HG02943 (cell line): ENCODE data around the gene COL11A2.
"Not testable (repeated sequence)": the region's sequence is repeated elsewhere in the genome, so short reads cannot be mapped to it uniquely, and the experiment has no call there.

Experiments used
- ATAC-seq: cut with Tn5 transposase; IDR thresholded peaks from one replicate; pipeline ENCODE4 v1.9.1; 2021; ENCODE audit warnings: mild to moderate bottlenecking, low read depth, moderate library complexity; ENCODE audit not compliant: unreplicated experiment

The COL11A2 gene

DNA sequence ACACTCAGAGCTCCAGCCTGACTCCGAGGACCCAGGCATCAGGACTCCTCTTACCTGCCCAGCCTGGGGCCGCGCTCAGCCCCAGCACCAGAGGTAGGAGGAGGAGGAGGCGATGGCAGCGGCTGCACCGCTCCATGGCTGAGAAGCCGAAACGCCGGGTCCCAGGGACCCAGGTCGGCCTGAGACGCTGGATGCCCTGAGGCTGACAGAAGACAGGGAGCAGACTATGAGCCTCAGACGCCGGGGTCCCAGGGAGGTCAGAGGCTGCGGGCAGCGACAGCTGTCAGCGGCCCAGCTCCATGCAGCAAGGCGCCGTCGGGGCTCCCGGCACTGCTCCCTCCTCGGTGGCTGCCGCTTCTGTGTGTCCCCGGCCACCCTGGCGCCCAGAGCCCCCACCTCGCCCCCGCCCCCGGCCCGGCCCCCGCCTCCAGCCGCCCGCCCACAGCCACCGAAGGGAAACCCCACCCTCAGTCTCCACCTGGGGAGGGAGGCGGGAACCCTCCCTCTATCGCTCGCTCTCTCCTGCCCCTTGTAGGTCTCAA, at the start of gene COL11A2:
COL11A2 (minus strand) TSS at position 363 of the 542 bp plus-strand sequence; CDS start at position 136, 227 bp downstream.
- no peak for ATAC-seq

DNA sequence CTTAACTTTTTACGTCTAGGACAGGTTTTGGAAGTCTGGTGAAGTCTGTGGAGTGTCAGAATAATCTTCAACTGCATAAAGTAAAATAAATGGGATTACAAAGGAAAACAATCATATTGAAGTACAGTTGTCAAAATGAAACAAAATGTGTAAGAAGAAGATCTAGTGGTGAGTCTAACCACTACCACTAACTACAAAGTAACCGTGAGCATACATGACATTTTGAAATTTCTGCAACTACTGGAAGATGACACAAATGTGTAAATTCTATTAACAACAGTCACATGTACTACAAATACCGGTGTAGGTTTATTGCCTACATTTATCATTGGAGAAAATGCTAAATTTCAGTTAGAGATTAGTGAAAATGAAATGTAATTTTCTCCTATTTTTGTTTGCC, 49.7 kb upstream of the COL11A2 start:
- no peak for ATAC-seq

DNA sequence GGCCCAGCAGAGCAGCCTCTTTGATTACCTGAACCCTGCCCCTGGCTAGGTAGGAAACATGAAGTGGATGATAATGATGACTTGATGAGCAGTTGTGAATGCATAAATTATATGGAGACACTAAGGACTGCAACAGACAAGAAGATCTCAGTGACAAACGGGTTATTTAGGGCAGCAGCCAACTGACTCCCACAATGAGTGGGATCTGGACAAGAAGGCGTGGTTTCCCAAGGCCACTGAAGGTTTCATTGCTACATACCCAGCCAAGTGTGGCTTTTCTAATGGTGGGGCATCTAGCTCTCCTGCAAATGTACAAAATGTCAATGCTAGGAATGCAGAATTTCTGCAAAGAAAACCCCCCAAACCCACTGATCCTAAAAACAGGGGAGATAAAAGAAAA, 45.5 kb upstream of the COL11A2 start:
- ATAC-seq, result no peak

DNA sequence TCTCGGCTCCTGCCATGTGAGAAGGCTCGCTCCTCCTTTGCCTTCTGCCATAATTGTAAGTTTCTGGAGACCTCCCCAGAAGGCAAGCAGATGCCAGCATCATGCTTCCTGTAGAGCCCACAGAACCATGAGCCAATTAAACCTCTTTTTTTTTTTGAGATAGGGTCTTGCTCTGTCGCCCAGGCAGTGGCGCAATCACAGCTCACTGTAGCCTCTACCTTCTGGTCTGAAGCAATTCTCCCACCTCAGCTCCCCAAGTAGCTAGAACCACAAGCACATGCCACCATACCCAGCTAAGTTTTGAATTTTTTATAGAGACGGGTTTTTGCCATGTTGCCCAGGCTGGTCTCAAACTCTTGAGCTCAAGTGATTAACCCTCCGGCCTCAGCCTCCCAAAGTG, 44.6 kb upstream of the COL11A2 start:
- no peak for ATAC-seq

DNA sequence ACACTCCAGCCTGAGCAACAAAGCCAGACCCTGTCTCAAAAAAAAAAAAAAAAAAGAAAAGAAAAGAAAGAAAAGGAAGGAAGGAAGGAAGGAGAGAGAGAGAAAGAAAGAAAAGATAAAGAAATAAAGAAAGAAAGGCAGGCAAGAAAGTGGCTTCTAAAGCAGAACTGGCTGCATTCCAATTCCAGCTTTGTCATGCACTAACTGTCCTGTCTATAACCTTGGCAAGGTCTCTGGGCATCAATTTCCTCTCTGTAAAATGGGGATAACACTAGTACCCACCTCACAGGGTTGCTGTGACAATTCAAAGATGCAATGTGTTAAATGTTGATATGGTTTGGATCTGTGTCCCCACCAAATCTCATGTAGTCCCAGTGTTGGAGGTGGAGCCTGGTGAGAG, 44.1 kb upstream of the COL11A2 start:
- ATAC-seq, result no peak

DNA sequence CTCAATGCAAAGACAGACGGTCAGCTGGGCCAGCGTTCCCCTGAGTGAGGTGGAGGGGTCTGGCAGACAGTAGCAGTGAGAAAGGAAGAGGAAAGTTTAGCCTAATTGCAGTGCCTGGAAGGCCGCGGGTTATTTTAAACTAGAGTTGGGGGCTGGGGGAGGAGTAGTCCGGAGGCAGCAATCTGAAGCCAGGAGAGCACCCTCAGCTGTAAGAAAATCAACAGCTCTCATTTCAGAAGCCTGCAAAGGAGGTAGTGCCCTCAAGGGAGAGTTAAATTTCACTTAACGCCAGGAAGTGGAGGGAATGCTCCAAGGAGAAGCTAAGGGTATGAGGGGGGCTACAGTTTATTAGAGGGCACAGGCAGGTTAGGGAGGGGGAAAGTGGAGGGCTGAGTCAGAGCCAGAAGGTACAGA, 43.0 kb upstream of the COL11A2 start:
- no peak for ATAC-seq

DNA sequence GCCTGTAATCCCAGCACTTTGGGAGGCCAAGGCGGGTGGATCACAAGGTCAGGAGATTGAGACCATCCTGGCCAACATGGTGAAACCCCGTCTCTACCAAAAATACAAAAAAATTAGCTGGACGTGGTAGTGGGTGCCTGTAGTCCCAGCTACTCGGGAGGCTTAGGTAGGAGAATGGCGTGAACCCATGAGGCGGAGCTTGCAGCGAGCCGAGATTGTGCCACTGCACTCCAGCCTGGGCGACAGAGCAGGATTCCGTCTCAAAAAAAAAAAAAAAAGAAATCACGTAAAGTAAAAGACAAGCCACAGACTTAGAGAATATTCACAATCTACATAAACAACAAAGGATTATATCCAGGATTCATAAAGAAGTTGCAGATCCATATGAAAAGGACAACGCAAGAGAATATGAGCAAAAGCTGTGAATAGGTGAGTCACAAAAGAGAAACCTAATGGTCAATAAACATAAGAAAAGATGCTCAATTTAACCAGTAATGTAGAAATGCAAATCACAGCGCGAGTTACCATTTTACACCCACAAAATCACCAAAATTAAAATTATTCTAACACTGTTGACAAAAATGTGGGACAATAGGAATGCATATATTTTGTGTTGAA, 34.3 kb upstream of the COL11A2 start:
- not testable (repeated sequence) for ATAC-seq

DNA sequence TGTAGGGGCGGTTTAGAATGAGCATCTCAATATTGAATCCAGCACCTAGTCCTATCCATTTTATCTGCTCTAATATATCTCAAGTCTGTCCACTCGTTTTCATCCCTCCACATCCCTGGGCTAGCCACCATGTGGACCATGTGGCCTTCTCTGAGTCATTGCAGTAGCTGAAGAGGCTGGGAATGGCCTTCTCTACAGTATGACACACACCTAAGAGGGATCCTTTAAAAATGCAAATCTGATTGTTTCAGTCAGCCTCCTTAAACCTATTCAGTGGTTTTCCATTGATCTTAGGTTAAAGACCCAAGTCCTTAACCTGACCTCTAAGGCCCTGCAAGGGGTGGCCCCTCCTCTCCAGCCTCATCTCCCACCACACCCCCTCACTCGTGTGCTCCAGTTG, 25.4 kb upstream of the COL11A2 start:
- ATAC-seq, result no peak

DNA sequence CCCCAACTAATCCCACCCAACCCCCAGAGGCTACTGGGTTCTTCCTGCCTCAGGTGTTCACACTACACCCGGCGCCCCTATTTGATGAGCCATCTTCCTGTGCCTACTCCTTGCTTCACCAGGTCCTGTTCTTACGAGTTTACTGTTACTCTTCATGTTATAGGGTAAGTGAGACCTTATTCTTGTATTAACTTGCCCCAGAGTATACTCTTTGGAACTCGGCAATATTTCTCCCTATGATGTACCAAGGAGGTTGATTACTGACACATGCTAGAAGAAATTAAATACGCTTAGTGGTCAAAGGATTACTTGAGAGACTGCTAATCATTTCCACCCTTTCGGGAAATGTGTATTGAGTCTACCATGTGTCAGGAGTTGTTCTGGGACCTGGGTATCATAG, 25.0 kb upstream of the COL11A2 start:
- ATAC-seq, result no peak

DNA sequence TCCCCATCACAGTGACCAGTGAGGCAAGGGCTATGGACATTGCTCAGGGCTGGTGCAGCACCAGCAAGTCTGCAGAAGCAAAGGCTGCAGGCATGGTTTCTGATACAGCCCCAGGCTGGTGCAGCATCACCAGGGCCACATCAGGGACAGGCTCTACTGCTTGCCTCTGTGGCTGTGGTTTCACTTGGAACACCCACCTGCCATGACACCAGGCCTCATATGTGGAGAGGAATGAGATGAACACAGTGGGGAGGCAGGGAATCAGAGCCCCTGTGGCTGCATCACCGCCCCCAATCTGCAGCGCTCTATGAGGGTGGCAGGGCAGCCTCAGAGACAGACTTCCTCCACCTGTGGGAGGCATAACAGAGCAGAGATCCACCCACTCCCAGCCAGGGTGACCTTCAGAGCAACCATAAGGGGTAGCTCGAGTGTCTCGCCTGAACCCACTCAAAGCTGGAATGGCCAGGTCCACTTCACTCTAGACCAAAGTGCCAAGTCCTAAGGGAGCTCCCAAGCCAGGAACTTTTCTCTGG, 23.9 kb upstream of the COL11A2 start:
- ATAC-seq, result no peak

DNA sequence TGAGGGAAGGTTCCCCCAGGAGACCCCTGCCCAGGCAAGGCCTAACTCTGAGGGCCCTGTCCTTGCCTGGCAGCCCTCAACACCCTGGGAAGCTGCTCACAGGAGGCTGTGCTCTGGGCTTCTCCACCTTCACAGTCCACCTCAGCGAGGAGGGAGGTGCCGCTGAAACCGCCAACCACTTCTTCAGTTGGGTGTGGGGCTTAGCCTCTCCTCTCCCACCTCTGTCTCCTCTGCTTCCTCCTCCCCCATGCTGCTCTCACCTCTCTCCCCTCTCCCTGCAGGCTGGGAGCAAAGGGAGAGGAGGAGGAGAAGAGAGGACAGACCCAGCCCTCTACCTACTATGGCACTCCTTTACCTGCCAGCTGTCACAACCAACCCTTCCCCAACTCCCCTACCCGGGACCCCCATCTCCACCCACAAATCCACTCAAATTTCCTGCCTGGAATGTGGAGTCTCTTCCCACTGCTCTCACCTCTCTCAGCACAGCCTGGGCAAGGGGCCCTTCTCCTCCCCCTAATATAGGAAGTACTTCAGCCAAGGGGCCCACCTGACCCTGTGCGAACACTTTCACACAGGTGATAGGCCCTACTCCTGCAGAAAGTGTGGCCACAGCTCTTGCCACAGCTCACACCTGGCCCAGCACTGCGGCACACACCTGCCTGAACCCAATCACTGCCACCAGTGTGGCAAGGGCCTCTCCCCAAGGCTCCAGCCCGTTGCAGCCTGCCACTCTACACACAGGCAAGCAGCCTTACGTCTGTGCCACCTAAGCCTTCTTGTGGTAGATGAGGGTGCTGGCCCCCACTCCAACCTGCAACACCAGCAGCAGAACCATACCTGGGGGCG, 23.2 kb upstream of the COL11A2 start:
- ATAC-seq, result no peak

DNA sequence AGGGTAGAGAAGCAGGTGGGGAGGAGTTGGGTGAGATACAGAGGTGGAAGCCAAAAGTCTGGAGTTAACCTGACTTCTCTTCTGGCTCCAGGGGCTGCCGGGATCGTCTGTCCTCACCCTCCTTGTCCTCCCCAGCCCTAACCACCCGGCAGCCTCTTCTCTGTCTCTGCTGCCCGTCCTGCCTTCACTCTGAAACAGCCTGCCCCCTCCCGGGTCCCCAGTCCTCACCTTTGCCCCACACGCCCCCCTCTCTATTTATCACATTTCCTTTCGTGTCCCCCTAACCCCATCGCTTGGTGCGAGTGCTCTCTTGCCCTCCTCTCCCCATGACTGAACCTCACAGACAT, 21.7 kb upstream of the COL11A2 start:
- ATAC-seq, result no peak

DNA sequence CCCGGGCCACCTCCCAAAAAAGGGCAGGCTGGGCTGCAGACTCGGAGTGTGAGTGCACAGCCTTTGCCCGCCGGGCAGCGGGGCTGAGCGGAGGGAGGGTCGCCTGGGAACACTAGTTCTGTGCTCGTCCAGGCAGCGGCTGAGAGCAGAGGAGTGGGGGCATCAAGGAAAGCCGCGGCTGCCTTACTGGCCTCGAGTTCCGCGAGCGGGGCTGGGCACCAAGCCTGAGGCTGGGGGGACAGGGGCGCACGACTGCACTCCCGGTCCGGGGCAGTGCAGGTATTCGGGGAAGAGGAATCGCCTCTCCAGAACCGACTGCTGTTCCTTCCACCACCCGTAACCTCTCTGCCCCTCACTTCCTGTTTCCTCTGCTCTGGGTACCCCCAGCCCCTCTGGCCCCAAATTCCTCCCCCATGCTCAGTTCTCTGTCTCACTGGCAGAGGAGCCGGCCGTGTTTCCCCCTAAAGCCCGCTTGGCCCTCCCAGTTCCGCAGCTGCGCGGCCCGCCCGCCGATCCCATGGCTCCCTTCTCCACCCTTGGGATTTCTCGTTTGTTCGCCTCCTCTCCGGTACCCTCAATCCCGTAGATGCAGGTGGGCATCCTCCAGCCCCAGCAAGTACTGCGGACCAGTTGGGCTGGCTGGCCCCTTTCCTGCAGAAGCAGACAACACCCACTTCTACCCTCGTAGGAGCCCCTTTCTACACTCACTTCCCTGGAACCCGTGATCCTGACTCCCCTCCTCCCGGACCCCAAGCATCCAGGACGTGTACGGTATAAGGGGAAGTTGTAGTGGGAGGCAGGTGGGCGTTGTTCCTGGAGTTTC, 21.1 kb upstream of the COL11A2 start:
- ATAC-seq, result no peak

DNA sequence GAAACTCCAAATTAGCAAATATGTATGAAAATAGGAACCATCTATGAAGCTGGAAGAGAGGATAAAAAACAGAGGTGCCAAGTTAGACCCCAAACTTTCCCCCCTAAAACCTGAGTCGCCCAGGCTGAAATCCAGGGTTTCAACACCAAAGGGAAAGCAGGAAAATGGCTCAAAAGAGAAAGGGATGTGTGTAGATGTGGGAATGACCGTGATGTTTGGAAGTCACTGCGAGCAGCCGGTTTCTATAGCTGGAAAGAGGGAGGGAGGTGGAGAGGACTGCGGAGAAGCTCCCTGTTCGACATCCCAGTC, 20.5 kb upstream of the COL11A2 start:
- ATAC-seq, result no peak

DNA sequence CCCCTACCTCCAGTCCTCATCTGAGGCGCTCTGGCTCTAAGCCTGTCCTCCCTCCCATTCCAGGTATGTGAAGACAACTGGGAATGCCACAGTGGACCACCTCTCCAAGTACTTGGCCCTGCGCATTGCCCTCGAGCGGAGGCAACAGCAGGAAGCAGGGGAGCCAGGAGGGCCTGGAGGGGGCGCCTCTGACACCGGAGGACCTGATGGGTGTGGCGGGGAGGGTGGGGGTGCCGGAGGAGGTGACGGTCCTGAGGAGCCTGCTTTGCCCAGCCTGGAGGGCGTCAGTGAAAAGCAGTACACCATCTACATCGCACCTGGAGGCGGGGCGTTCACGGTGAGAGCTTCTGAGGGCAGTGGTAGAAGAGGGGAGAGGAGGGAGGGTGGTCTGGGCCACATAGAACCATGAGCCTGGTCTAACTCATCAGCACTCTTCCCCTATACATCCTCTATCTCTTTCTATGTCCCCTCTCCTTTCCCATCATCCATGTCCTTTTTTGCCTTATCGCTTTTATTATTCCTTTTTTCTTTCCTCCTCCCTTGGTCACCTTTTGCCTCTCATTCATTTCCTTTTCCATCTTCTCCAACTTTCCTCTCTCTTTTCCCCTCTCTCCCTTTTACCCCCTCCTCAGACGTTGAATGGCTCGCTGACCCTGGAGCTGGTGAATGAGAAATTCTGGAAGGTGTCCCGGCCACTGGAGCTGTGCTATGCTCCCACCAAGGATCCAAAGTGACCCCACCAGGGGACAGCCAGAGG, 19.6 kb upstream of the COL11A2 start:
- no peak for ATAC-seq

DNA sequence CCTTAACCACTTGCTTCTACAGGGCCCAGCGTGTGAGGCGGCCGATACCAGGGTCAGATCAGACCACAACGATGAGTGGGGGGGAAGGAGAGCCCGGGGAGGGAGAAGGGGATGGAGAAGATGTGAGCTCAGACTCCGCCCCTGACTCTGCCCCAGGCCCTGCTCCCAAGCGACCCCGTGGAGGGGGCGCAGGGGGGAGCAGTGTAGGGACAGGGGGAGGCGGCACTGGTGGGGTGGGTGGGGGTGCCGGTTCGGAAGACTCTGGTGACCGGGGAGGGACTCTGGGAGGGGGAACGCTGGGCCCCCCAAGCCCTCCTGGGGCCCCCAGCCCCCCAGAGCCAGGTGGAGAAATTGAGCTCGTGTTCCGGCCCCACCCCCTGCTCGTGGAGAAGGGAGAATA, 18.9 kb upstream of the COL11A2 start:
- ATAC-seq, result no peak

DNA sequence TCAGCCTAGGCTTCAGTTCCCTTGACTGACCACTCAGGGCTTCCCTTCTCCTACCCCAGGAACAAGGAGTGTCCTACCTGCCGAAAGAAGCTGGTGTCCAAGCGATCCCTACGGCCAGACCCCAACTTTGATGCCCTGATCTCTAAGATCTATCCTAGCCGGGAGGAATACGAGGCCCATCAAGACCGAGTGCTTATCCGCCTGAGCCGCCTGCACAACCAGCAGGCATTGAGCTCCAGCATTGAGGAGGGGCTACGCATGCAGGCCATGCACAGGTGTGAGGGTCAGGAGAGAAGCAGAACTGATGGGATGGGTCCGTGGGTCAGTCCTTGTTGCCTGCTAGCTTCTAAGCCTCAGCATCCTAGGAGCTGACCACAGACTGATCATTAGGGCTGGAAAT, 17.6 kb upstream of the COL11A2 start:
- ATAC-seq, result no peak

DNA sequence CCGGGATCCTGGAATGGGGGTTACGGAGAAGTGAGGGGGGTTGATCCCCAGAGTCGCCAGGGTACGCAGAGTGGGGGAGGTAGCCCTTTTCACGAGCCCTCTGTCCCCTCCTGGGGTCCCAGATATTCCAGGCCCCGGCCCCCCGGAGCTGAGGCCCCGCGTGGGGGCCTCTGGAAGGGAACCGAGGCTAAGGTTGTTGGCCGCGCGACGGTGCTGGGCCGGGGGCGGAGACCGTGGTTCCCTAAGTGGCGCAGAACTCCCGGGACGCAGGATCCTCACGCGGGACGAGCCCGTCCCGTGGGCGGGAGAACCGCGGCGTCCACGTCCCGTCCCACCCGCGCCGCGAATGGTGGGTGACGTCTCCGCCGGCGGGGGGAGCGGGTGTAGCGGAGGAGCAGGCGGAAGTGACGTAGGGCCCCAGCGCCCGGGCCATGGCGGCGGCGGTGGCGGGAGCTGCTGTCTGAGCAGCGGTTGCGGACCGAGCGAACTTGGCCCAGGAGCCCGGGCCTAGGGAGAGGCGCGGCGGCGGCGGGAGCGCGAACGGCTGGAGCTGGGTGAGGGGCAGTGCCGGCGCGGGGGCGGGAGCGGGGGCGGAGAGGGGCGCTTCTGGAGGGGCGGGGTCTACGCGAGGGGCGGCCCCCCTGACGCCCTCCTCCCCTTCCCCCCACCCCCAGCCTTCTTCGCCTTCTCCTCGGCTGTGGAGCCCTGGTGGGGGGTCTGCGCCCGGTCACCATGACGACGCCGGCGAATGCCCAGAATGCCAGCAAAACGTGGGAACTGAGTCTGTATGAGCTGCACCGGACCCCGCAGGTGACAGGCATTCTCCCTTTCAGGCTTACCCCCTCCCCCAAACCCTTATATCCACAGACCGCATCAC, 16.1 kb upstream of the COL11A2 start, which contains the start of gene RING1:
RING1 (plus strand) TSS at position 410 of the 877 bp plus-strand sequence; CDS start at position 733, 323 bp downstream.
- ATAC-seq, result no peak

DNA sequence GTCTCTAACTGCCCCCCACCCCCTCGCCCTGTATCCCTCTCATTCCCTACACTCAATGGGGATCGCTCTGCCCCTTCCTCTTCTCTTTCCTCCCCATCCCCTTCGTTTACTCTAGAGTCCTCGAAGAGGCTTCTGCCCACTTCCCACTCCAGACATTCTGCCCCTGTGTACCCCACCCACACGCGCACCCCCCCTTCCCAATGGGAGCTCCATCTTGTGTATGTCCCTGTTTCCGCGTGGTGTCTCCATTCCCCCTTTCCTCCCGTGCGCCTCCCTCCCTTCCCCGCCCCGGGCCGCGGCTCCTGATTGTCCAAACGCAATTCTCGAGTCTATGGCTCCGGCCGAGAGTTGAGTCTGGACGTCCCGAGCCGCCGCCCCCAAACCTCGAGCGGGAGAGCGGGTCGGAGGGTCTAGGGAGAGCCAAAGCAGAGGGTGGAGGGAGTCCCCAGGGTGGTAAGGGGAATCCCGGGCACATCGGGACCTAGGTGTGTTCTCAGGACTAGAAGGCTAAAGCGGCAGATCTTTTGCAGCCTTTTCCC, 15.4 kb upstream of the COL11A2 start:
- ATAC-seq, result no peak
